Measurements from ENCODE around the gene COPS7A.

- TF ChIP-seq POLR2A (IDR thresholded peaks at IDR 0.05) (no peak), CTCF (IDR thresholded peaks at IDR 0.05) (no peak)
Observed at GRCh38 chr12:6691473-6691872, 32.4 kb upstream of the COPS7A start.

Data from heart left ventricle (tissue), 13 donors.